HUDEP-2 (cell line): ENCODE results near the gene HENMT1.

Experiments
- DNase-seq, 76 experiments: peaks; one replicate each; lab custom pipeline; 2025; ENCODE audit not compliant: unreplicated experiment in 76 of 76; lab: John Stamatoyannopoulos, UW

HENMT1 gene

DNA sequence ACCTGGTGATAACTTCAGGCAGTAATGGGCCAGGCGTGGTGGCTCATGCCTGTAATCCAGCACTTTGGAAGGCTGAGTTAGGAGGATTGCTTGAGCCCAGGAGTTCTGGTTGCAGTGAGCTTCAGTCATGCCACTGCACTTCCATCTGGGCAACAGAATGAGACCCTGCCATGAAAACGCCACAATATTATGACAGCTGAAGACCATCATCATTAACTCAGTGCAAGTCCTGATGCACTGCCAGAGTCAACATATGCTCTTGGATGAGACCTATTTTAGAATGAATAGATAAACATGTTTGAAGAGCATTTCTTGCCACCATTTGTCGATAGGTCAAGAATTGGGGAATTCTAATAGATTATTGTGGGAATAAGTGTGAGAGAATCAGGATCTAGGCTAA is 26.4 kb downstream of the HENMT1 start:
- no peak for DNase-seq

DNA sequence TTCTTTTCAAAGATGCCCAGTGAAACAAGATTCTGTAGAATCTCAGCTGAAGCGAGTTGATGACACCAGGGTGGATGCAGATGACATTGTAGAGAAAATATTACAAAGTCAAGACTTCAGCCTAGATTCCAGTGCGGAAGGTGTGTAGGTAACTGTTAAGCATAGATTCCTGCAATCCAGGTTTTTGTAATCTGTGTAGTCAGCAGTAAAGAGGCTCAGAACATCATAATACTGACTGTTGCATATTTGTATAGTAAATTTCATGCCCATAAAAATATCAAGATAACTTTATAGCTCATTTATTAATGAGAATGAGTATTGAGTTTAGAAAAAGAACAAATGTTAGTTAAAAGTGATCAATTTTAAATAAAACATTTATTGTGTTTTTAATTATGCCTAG is 32.2 kb downstream of the HENMT1 start:
- DNase-seq = no peak

DNA sequence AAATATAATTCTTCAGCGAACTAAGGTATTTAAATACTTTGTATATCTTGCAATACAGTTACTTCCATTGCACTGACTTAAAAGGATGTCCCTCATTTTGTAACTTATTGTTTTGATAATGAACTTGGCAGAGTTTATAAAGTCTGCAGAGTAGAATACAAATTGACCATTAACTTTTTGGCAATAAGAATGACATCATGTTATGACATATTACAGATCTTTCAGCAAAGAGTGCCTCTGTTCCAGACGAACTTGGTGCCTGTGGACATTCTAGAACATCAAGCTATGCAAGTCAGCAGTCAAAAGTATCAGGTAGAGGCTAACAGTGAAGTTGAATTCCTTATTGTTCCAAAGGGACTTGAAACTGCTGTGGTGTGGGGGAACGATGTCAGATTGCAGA is 32.9 kb downstream of the HENMT1 start:
- no peak for DNase-seq

- no peak for DNase-seq
These were observed 33.6 kb downstream of the HENMT1 start for GRCh38 chr1:108627256-108627655.

GRCh38 chr1:108624069-108624468 is 36.8 kb downstream of the HENMT1 start:
- DNase-seq = no peak

GRCh38 chr1:108617724-108618056 is 43.2 kb downstream of the HENMT1 start:
- no peak for DNase-seq

GRCh38 chr1:108617008-108617723 is 43.7 kb downstream of the HENMT1 start:
- DNase-seq = peak in 63 of 76 experiments; percentile 5 to 85 (median 50)

DNA sequence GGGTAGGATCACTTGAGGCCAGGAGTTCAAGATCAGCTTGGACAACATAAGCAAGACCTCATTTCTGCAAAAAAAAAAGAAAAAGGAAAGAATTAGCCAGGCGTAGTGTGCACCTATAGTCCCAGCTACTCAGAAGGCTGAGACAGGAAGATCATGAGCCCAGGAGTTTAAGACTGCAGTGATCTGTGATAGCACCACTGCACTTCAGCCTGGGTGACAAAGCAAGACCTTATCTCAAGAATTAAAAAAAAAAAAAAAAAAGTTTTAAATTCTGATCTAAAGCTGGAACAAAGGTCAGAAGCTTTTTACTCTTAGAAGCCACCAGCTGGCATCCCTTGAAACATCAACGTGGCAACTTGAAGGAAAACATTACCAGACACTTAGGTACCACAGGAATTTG is 45.3 kb downstream of the HENMT1 start:
- DNase-seq = peak in 1 of 76 experiments; percentile 8

- DNase-seq = no peak
These were observed 48.4 kb downstream of the HENMT1 start for GRCh38 chr1:108612496-108612895.

DNA sequence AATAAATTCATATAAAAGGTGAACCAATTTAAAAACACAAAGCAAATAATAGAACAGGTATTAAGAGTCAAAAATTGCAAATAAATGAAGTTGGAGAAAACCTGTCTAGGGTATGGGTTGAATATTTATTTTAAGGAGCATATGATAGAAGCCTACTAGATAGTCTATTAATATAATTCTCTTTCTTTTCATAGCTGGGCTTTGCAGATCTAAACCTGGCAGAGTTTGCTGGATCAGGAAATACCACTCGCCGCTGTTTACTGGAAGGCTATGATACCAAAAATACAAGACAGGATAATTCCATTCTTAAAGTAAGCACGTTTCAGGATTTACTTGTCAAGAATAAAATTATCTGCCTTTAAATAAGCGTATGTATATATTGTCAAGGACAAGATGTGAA is 48.9 kb downstream of the HENMT1 start:
- DNase-seq = no peak

GRCh38 chr1:108610073-108610472 is 50.8 kb downstream of the HENMT1 start:
- no peak for DNase-seq

DNA sequence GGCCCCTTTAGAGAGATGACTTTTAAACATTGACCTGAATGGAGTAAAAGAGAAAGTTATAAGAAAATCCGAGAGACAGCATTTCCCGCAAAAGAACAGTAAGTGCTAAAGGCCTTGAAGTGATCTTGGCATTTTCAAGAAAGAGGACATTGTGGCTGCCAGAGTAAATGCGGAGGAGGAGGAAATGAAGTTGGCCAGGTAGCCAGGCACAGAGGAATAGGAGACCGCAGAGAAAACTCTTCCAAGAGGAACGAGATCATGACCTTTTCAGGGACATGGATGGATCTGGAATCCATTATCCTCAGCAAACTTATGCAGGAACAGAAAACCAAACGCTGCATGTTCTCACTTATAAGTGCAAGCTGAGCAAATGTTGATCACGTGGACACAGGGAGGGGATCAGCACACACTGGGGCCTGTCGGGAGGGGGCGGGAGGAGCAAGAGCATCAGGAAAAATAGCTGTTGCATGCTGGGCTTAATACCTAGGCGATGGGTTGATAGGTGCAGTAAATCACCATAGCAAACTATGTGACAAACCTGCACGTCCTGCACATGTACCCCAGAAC is 51.3 kb downstream of the HENMT1 start:
- DNase-seq = no peak

DNA sequence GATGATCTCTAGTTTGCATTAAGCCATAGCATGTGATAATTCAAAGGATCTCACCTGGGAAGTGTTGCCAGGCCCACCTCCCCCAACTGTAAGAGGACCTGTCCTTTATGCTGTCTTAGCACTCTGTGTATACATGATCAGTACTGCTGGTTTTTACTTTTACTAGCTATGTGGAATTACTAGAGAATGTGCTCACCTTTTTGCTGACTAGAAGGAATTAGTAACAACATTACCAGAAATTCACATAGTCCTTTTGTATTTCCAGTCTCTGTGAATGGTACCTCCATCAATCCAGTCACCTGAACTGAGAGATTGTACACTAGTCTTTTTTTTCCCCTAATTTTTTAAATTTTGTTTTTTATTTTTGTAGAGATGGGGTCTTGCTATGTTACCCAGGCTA is 54.4 kb downstream of the HENMT1 start:
- no peak for DNase-seq

- no peak for DNase-seq
These were observed 55.3 kb downstream of the HENMT1 start for GRCh38 chr1:108605633-108606032.

DNA sequence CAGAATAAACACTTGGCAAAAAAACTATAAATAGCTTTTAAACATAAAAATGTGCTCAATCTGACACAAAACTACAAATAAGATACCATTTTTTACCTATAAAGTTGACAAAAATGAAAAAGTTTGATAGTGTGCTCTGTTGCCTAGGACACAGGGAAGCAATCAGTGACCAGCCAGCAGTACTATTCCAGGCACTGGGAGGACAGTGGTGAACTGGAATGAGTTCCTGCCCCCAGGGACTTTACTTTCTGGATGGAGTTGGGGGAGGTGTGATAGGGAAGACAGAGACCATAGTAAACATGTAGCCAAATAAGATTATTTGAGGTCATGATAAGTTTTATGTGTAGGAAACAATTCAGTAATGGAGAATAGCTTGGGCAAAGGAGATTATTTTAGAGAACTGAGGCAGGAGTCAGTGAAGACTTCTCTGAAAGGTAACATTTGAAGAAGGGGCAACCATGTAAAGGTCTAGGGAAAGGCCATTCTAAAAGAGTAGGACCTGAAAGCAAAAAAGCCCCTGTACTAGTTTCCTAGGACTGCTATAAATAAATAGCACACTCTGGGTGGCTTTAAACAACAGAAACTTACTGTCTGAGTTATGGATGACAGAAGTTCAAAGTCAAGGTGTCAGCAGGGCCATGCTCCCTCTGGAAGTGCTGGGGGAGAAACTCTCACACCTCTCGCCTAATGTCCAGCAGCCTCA is 59.0 kb downstream of the HENMT1 start:
- DNase-seq = no peak

GRCh38 chr1:108600504-108600903 is 60.4 kb downstream of the HENMT1 start:
- no peak for DNase-seq

DNA sequence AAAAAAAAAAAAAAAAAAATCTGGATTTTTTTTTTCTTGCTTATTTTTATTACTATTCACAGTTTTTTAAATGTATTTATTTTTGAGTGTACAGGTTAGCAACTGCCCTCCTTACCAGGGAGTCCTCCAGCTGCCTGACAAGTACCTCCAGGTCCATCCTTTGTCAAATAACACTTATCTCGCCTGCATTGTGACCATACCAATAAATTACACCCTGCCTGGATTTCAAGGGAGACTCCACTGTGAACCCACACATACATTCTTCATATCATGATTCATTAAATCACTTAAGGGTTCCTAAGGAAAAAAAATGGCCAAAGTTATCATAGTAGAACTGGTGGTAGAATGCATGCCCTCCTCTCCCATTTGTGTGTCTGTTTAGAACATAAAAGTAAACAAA is 62.6 kb downstream of the HENMT1 start:
- DNase-seq = no peak
